Liver (tissue), 9 donors: ENCODE measurements around the gene WARS2. TPM values are rescaled to one million over a fixed set of nuclear protein-coding genes. Genes with fewer than 3 reads are reported as not detected.
"Not testable (repeated sequence)": the region's sequence is repeated elsewhere in the genome, so short reads cannot be mapped to it uniquely, and the experiment has no call there.

Experiments
- DNase-seq: peaks from one replicate; pipeline ENCODE4 v3.0.0-alpha.2; 2017; ENCODE audit warnings: low spot score
- H3K27ac ChIP-seq, 2 donors: one replicate each; pipeline ENCODE4 v1.7.0; 2013; ENCODE audit warnings: inconsistent platforms in 2 of 2, low read length in 2 of 2, control low read depth in 1 of 2, low read depth in 1 of 2, mild to moderate bottlenecking in 1 of 2
- H3K27me3 ChIP-seq, 4 donors: one replicate each; pipeline versions ENCODE4 v1.6.1 to v1.7.0; 2013; ENCODE audit warnings: low read length in 3 of 4, inconsistent platforms in 1 of 4, mild to moderate bottlenecking in 1 of 4, moderate library complexity in 1 of 4; ENCODE audit not compliant: control insufficient read depth in 4 of 4, insufficient read depth in 4 of 4
- H3K36me3 ChIP-seq, 4 donors: one replicate each; pipeline versions ENCODE4 v1.6.1 to v1.7.0; 2013; ENCODE audit warnings: low read length in 3 of 4, mild to moderate bottlenecking in 3 of 4, low read depth in 1 of 4, moderate library complexity in 1 of 4; ENCODE audit not compliant: control insufficient read depth in 4 of 4, insufficient read depth in 3 of 4
- H3K4me1 ChIP-seq, 4 donors: one replicate each; pipeline versions ENCODE4 v1.6.1 to v1.7.0; 2013; ENCODE audit warnings: low read length in 3 of 4, mild to moderate bottlenecking in 3 of 4, moderate library complexity in 1 of 4; ENCODE audit not compliant: control insufficient read depth in 4 of 4, insufficient read depth in 4 of 4
- H3K4me3 ChIP-seq, 3 donors: one replicate each; pipeline versions ENCODE4 v1.6.1 to v1.7.0; 2013; ENCODE audit warnings: low read length in 3 of 3, control low read depth in 1 of 3, low read depth in 1 of 3, mild to moderate bottlenecking in 1 of 3
- H3K9ac ChIP-seq, 2 donors: one replicate each; pipeline ENCODE4 v1.7.0; 2013; ENCODE audit warnings: low read length in 2 of 2, mild to moderate bottlenecking in 2 of 2, moderate library complexity in 2 of 2, control low read depth in 1 of 2, low read depth in 1 of 2
- H3K9me3 ChIP-seq, 4 donors: one replicate each; pipeline versions ENCODE4 v1.6.1 to v1.7.0; 2013; ENCODE audit warnings: low read length in 3 of 4; ENCODE audit not compliant: control insufficient read depth in 4 of 4
- EGR1 ChIP-seq, 2 donors: IDR thresholded peaks; 2 replicates each; pipeline ENCODE4 v1.6.1; 2016 to 2018; ENCODE audit warnings: antibody characterized with exemption in 2 of 2, low read depth in 2 of 2
- FOXA1 ChIP-seq: IDR thresholded peaks from 2 replicates; pipeline ENCODE4 v1.6.1; 2016; ENCODE audit warnings: antibody characterized with exemption
- FOXA2 ChIP-seq: IDR thresholded peaks from 2 replicates; pipeline ENCODE4 v1.6.1; 2016; ENCODE audit warnings: antibody characterized with exemption
- GABPA ChIP-seq, 2 donors: IDR thresholded peaks in 1 of 2; conservative IDR thresholded peaks in 1 of 2; 2 replicates each; pipeline ENCODE4 v1.6.1; 2016; ENCODE audit warnings: antibody characterized with exemption in 2 of 2, mild to moderate bottlenecking in 1 of 2, moderate library complexity in 1 of 2
- HNF4A ChIP-seq, 2 donors: conservative IDR thresholded peaks; 2 replicates each; pipeline ENCODE4 v1.6.1; 2016; ENCODE audit warnings: antibody characterized with exemption in 2 of 2, mild to moderate bottlenecking in 2 of 2
- HNF4G ChIP-seq: IDR thresholded peaks from 2 replicates; pipeline ENCODE4 v1.6.1; 2016; ENCODE audit warnings: antibody characterized with exemption
- JUND ChIP-seq, 2 donors: IDR thresholded peaks; 2 replicates each; pipeline ENCODE4 v1.6.1; 2016; ENCODE audit warnings: antibody characterized with exemption in 2 of 2
- MAX ChIP-seq: IDR thresholded peaks from 2 replicates; pipeline ENCODE4 v1.6.1; 2016; ENCODE audit warnings: antibody characterized with exemption
- NR2F2 ChIP-seq: IDR thresholded peaks from 2 replicates; pipeline ENCODE4 v1.6.1; 2016; ENCODE audit warnings: antibody characterized with exemption
- RAD21 ChIP-seq, 2 donors: IDR thresholded peaks; 2 replicates each; pipeline ENCODE4 v1.6.1; 2016; ENCODE audit warnings: antibody characterized with exemption in 2 of 2, mild to moderate bottlenecking in 2 of 2
- RXRA ChIP-seq, 2 donors: IDR thresholded peaks; 2 replicates each; pipeline ENCODE4 v1.6.1; 2017 to 2018; ENCODE audit warnings: antibody characterized with exemption in 2 of 2, mild to moderate bottlenecking in 1 of 2
- SP1 ChIP-seq: IDR thresholded peaks from 2 replicates; pipeline ENCODE4 v1.6.1; 2018; ENCODE audit warnings: antibody characterized with exemption, mild to moderate bottlenecking
- TAF1 ChIP-seq: conservative IDR thresholded peaks from 2 replicates; pipeline ENCODE4 v1.6.1; 2016; ENCODE audit warnings: antibody characterized with exemption, mild to moderate bottlenecking
- YY1 ChIP-seq: IDR thresholded peaks from 2 replicates; pipeline ENCODE4 v1.6.1; 2016; ENCODE audit warnings: antibody characterized with exemption, mild to moderate bottlenecking
- ZBTB33 ChIP-seq: IDR thresholded peaks from 2 replicates; pipeline ENCODE4 v1.6.1; 2016; ENCODE audit warnings: antibody characterized with exemption
- WGBS: extraction: QIAGEN DNeasy Blood & Tissue Kit; methylation state at CpG from one replicate; pipeline ENCODE4 v1.1.7; 2013; 5-methylcytosine and 5-hydroxymethylcytosine counted together
- polyA plus RNA-seq, 2 donors: library from polyadenylated mRNA; stranded (reverse) in 1 of 2; unstranded in 1 of 2; fragments of 200-250 nt in 1 of 2; fragments of >200 nt in 1 of 2; fragmentation: Nextera tagmentation in 1 of 2; extraction: Ambion mirVana in 1 of 2; gene quantifications; one replicate each; pipeline versions ENCODE4 v1.2.1 to v1.2.3, GENCODE V29; 2013 to 2015
- total RNA-seq, 2 donors: library from RNA; depleted of rRNA; stranded (reverse); fragments of >200 nt; gene quantifications; one replicate each; pipeline ENCODE4 v1.2.3, GENCODE V29; 2014
- TF ChIP-seq, protein P1 (sequence below): IDR thresholded peaks from 2 replicates; pipeline ENCODE4 v1.6.1; 2016; ENCODE audit warnings: antibody characterized with exemption
- TF ChIP-seq, protein P2 (sequence below): fragments of 150-350 bp; IDR thresholded peaks from 2 replicates; pipeline ENCODE4 v1.5.1; 2017; ENCODE audit warnings: improper control_type of control experiment, low read depth, low read length; ENCODE audit not compliant: missing input control
- donor health status: healthy.
- donor health status: healthy.
- donor health status: healthy.
- donor health status: healthy.
- donor health status: healthy.

Gene WARS2
- total and polyA plus RNA-seq, 4 donors = 3.5 to 14.5 (median 7.0) TPM

GRCh38 chr1:119172927-119173326 lies 32.5 kb upstream of the WARS2 start:
- H3K4me3 ChIP-seq, H3K27me3 ChIP-seq, H3K9ac ChIP-seq, H3K27ac ChIP-seq, H3K4me1 ChIP-seq, H3K36me3 ChIP-seq, DNase-seq, H3K9me3 ChIP-seq: not testable (repeated sequence)
- 96% methylated on average over 10 of the region's 10 CpGs for WGBS

GRCh38 chr1:119171381-119172010 lies 31.0 kb upstream of the WARS2 start:
- H3K27me3 ChIP-seq, H3K9ac ChIP-seq, H3K4me1 ChIP-seq, H3K4me3 ChIP-seq, H3K9me3 ChIP-seq, H3K27ac ChIP-seq, H3K36me3 ChIP-seq, DNase-seq: not testable (repeated sequence)
- whole genome bisulfite sequencing = 96% methylated on average over 34 of the region's 34 CpGs

DNA sequence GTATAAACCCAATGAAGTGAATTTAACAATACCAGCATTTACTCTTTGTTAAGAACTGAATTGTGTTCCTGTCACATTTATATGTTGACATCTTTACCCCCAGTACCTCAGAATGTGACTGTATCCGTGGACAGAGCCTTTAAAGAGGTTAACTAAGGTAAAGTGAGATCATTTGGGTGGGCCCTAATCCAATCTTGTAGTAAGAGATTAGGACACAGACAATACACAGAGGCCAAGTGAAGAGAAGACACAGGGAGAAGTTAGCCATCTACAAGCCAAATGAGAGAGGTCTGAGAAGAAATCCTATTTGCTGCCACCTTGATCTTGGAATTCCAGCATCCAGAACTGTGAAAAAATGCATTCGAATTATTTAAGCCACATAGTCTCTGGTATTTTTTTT lies 22.9 kb upstream of the WARS2 start:
- no peak for TF ChIP-seq GABPA (IDR thresholded peaks at IDR 0.05 in 1 of 2, conservative IDR thresholded peaks at IDR 0.05 in 1 of 2)
- TF ChIP-seq JUND (IDR thresholded peaks at IDR 0.05) = no peak
- TF ChIP-seq HNF4A (conservative IDR thresholded peaks at IDR 0.05) = no peak
- no peak for TF ChIP-seq HNF4G
- no peak for TF ChIP-seq SP1
- TF ChIP-seq FOXA2 = no peak
- TF ChIP-seq FOXA1 = no peak
- TF ChIP-seq YY1 = no peak
- TF ChIP-seq RXRA (IDR thresholded peaks at IDR 0.05) = no peak
- no peak for TF ChIP-seq EGR1 (IDR thresholded peaks at IDR 0.05; ENCODE audit: low read depth in 2 of 2)
- TF ChIP-seq MAX = no peak
- Histone ChIP-seq H3K27ac (no peak overlapping the region), H3K4me1 (no peaks in the 10 kb centered on the region), H3K36me3 (peaks cover 4 to 12% (median 4%) of the 10 kb centered on the region in 4 donors), H3K4me3 (no peak overlapping the region), H3K9ac (no peak overlapping the region), H3K9me3 (no peaks in the 10 kb centered on the region), H3K27me3 (no peaks in the 10 kb centered on the region)
- DNase-seq = no peak
- WGBS = 90% methylated on average over 2 of the region's 2 CpGs

DNA sequence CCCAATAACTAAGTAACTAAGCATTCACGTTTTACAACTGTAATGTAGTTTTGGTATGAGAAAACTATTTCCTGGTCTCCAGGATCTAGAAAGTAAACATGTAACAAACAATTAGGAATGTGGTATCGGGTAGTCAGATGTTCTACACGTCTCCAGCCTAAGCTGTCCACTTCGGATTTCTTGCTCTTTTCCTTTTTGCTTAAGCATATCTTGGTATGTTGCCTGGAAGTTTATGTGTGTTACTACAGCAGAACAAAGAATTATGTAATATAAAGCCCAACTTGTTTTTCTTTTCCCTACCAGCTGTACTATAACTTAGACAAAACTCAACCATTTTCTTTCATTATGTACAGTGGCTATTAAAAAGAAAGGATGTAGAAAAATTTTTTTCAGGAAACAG lies 20.4 kb upstream of the WARS2 start:
- Histone ChIP-seq H3K27me3 (no peaks in the 10 kb centered on the region), H3K4me1 (no peaks in the 10 kb centered on the region), H3K9ac (no peak overlapping the region), H3K9me3 (no peaks in the 10 kb centered on the region), H3K4me3 (no peak overlapping the region), H3K36me3 (peaks cover 4 to 12% (median 10%) of the 10 kb centered on the region in 4 donors), H3K27ac (no peak overlapping the region)
- WGBS = 85% methylated on average over 4 of the region's 4 CpGs
- no peak for DNase-seq
- TF ChIP-seq, protein P1, sequence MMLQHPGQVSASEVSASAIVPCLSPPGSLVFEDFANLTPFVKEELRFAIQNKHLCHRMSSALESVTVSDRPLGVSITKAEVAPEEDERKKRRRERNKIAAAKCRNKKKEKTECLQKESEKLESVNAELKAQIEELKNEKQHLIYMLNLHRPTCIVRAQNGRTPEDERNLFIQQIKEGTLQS = no peak
- TF ChIP-seq YY1 (no peak), ZBTB33 (no peak), EGR1 (IDR thresholded peaks at IDR 0.05; ENCODE audit: low read depth in 2 of 2) (no peak), JUND (IDR thresholded peaks at IDR 0.05) (no peak), RAD21 (IDR thresholded peaks at IDR 0.05) (no peak), TAF1 (no peak), NR2F2 (no peak), HNF4A (conservative IDR thresholded peaks at IDR 0.05) (no peak), SP1 (no peak), FOXA1 (no peak), HNF4G (no peak), FOXA2 (no peak), MAX (no peak), GABPA (IDR thresholded peaks at IDR 0.05 in 1 of 2, conservative IDR thresholded peaks at IDR 0.05 in 1 of 2) (no peak), RXRA (IDR thresholded peaks at IDR 0.05) (no peak)
- TF ChIP-seq, protein P2, sequence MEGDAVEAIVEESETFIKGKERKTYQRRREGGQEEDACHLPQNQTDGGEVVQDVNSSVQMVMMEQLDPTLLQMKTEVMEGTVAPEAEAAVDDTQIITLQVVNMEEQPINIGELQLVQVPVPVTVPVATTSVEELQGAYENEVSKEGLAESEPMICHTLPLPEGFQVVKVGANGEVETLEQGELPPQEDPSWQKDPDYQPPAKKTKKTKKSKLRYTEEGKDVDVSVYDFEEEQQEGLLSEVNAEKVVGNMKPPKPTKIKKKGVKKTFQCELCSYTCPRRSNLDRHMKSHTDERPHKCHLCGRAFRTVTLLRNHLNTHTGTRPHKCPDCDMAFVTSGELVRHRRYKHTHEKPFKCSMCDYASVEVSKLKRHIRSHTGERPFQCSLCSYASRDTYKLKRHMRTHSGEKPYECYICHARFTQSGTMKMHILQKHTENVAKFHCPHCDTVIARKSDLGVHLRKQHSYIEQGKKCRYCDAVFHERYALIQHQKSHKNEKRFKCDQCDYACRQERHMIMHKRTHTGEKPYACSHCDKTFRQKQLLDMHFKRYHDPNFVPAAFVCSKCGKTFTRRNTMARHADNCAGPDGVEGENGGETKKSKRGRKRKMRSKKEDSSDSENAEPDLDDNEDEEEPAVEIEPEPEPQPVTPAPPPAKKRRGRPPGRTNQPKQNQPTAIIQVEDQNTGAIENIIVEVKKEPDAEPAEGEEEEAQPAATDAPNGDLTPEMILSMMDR = no peak
